Ascending aorta (tissue), 2 donors: ENCODE data around the gene ZMIZ1. TPM values are rescaled to one million over a fixed set of nuclear protein-coding genes. Genes with fewer than 3 reads are reported as not detected.

Source experiments
- DNase-seq, 2 donors: peaks; one replicate each; pipeline ENCODE4 v3.0.0-alpha.2; 2019; ENCODE audit warnings: low spot score in 2 of 2
- H3K27ac ChIP-seq, 2 donors: fragments of 200-600 bp; sonication (generic); one replicate each; pipeline ENCODE4 v1.5.1; 2016 to 2017; ENCODE audit warnings: mild to moderate bottlenecking in 1 of 2
- H3K27me3 ChIP-seq: fragments of 200-600 bp; sonication (generic); one replicate; pipeline ENCODE4 v1.5.1; 2017
- H3K36me3 ChIP-seq, 2 donors: fragments of 200-600 bp; sonication (generic); one replicate each; pipeline ENCODE4 v1.5.1; 2016
- H3K4me1 ChIP-seq, 2 donors: fragments of 200-600 bp; sonication (generic); one replicate each; pipeline ENCODE4 v1.5.1; 2016 to 2017; ENCODE audit warnings: mild to moderate bottlenecking in 1 of 2
- H3K4me3 ChIP-seq, 2 donors: fragments of 200-600 bp; sonication (generic); one replicate each; pipeline ENCODE4 v1.5.1; 2016 to 2017; ENCODE audit warnings: mild to moderate bottlenecking in 1 of 2
- H3K9me3 ChIP-seq, 2 donors: fragments of 200-600 bp; sonication (generic); one replicate each; pipeline ENCODE4 v1.5.1; 2016
- CTCF ChIP-seq, 3 experiments: fragments of 200-600 bp in 2 of 3; fragments of 450-650 bp in 1 of 3; sonication (generic) in 2 of 3; IDR thresholded peaks; one replicate each; pipeline ENCODE4 v1.5.1; 2016 to 2019; ENCODE audit warnings: antibody characterized with exemption in 3 of 3, mild to moderate bottlenecking in 1 of 3, moderate library complexity in 1 of 3
- intact Hi-C: fragments of 100-400 bp; cut with DNase I; formaldehyde crosslinking; loops from one replicate; pipeline ENCODE4 v1.15.1; 2023
- total RNA-seq: library from RNA; depleted of rRNA; stranded (reverse); fragments of >200 nt; gene quantifications from one replicate; pipeline ENCODE4 v1.1.0, GENCODE V29; 2016

Gene ZMIZ1
- total RNA-seq, 1 donor from 2014 or later: 96.2 TPM

GRCh38 chr10:79147796-79148451 is 79.2 kb downstream of the ZMIZ1 start:
- no peak for TF ChIP-seq CTCF (IDR thresholded peaks at IDR 0.05)
- no peak for DNase-seq
- Histone ChIP-seq H3K9me3 (no peaks in the 10 kb centered on the region), H3K4me1 (peaks cover 32 to 70% of the 10 kb centered on the region in 2 donors), H3K27ac (peak overlapping the region; percentile 87 to 88), H3K4me3 (no peak overlapping the region), H3K27me3 (no peaks in the 10 kb centered on the region), H3K36me3 (no peaks in the 10 kb centered on the region)
- intact Hi-C loops: loop anchor here (10.0 kb wide), 1 partner anchor 47 kb away; no protein-coding TSS in a partner anchor

- Histone ChIP-seq H3K27ac (peak overlapping the region; percentile 87 to 88), H3K9me3 (no peaks in the 10 kb centered on the region), H3K36me3 (no peaks in the 10 kb centered on the region), H3K4me1 (peaks cover 39 to 77% of the 10 kb centered on the region in 2 donors), H3K27me3 (no peaks in the 10 kb centered on the region), H3K4me3 (no peak overlapping the region)
- intact Hi-C loops: loop anchor here (10.0 kb wide), 1 partner anchor 46 kb away; no protein-coding TSS in a partner anchor
- TF ChIP-seq CTCF (IDR thresholded peaks at IDR 0.05): no peak
- DNase-seq: peak; percentile 51 to 78
Observed at GRCh38 chr10:79148452-79149344, 79.9 kb downstream of the ZMIZ1 start.

GRCh38 chr10:79149345-79149661 is 80.5 kb downstream of the ZMIZ1 start:
- Histone ChIP-seq H3K4me3 (no peak overlapping the region), H3K36me3 (no peaks in the 10 kb centered on the region), H3K27me3 (no peaks in the 10 kb centered on the region), H3K9me3 (no peaks in the 10 kb centered on the region), H3K4me1 (peaks cover 44 to 83% of the 10 kb centered on the region in 2 donors), H3K27ac (peak overlapping the region; percentile 87 to 88)
- intact Hi-C loops: loop anchor here (10.0 kb wide), 1 partner anchor 45 kb away; no protein-coding TSS in a partner anchor
- DNase-seq: no peak
- no peak for TF ChIP-seq CTCF (IDR thresholded peaks at IDR 0.05)

GRCh38 chr10:79149662-79150443 is 81.1 kb downstream of the ZMIZ1 start:
- peak overlapping the region; percentile 87 to 88 for H3K27ac ChIP-seq
- TF ChIP-seq CTCF (IDR thresholded peaks at IDR 0.05): no peak
- H3K4me3 ChIP-seq: no peak overlapping the region
- H3K4me1 ChIP-seq: peaks cover 48 to 89% of the 10 kb centered on the region in 2 donors
- peak; percentile 60 to 81 for DNase-seq
- intact Hi-C loops: loop anchor here (5.0 to 10.0 kb wide), 3 partner anchors 45 to 1055 kb away; partner anchors contain the start of gene ANXA11
- H3K9me3 ChIP-seq: no peaks in the 10 kb centered on the region
- no peaks in the 10 kb centered on the region for H3K27me3 ChIP-seq
- H3K36me3 ChIP-seq: no peaks in the 10 kb centered on the region

- Histone ChIP-seq H3K27me3 (no peaks in the 10 kb centered on the region), H3K27ac (peak overlapping the region; percentile 87 to 88), H3K36me3 (no peaks in the 10 kb centered on the region), H3K4me1 (peaks cover 52 to 92% of the 10 kb centered on the region in 2 donors), H3K9me3 (no peaks in the 10 kb centered on the region), H3K4me3 (no peak overlapping the region)
- no peak for DNase-seq
- intact Hi-C loops: loop anchor here (5.0 to 10.0 kb wide), 2 partner anchors 117 to 1054 kb away; partner anchors contain the start of gene ANXA11
- no peak for TF ChIP-seq CTCF (IDR thresholded peaks at IDR 0.05)
Observed at GRCh38 chr10:79150444-79150754, 81.6 kb downstream of the ZMIZ1 start.
